Keratinocyte (primary cell): ENCODE results near the gene MAVS.

ENCODE experiments used
- CTCF ChIP-seq, 3 experiments: IDR thresholded peaks in 1 of 3; conservative IDR thresholded peaks in 1 of 3; optimal IDR thresholded peaks in 1 of 3; 2 replicates in 2 of 3; 3 replicates in 1 of 3; pipeline versions ENCODE3 to v1.5.1; 2011; ENCODE audit warnings: low read length in 3 of 3, mild to moderate bottlenecking in 3 of 3, moderate library complexity in 2 of 3, control low read depth in 1 of 3, inconsistent platforms in 1 of 3; ENCODE audit not compliant: insufficient read depth in 2 of 3; ENCODE audit errors: extremely low read depth in 1 of 3
- EZH2 ChIP-seq: IDR thresholded peaks from one replicate; pipeline ENCODE4 v1.6.1; 2012; ENCODE audit warnings: inconsistent platforms, mild to moderate bottlenecking, low read length, moderate library complexity

- TF ChIP-seq CTCF (optimal IDR thresholded peaks at IDR 0.05 in 1 of 3, IDR thresholded peaks at IDR 0.05 in 1 of 3, conservative IDR thresholded peaks at IDR 0.05 in 1 of 3; ENCODE audit: extremely low read depth in 1 of 3, insufficient read depth in 2 of 3, low read length in 3 of 3): no peak
- no peak for TF ChIP-seq EZH2
Observed at GRCh38 chr20:3896302-3896701, 49.7 kb downstream of the MAVS start.
